ENCODE measurements around the gene FAM53C. TPM values are rescaled to one million over a fixed set of nuclear protein-coding genes. Genes with fewer than 3 reads are reported as not detected.
A peak's percentile ranks its signal among the peaks of the same experiment; 100 is the strongest.

The FAM53C gene
- polyA plus RNA-seq (2011; rRNA removed) (30.1 and 31.3 TPM in 2 replicates), polyA minus RNA-seq (2011; rRNA and poly(A)+ RNA removed) (29.2 and 50.4 TPM in 2 replicates)

DNA sequence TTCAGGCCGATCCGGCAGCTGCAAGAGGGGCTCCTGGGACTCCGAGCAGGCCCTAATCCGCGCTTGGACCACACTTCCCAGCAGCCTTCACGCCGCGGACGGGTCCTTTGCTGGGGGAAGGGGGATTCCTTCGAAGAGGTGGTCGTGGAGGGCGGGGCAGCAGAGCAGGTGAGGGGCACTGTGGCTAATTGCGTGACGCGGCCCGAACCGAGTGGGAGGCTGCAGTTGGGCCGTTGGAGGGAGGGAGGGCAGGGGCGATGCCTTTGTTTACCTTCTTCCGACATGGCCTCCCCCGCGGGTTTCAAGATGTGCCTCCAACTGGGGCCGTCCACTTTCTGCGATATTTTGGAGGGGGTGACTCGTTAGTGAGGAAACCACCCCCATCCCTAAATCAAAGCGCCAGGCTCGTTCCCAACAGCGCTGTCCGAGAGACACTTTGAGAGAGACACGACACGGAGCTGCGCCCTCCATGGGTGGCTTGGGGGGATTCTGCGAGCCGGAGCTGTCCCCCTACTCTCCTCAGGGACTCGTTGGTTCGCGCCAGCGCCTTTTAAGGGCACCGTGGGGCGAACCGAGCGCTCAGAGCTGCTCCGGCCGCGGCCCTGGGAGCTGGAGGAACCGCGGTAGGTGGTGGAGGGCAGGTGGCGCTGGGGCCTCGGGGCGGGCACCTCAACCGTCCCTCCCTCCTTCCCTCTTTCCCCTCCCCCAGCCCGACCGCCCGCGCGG, at the start of gene FAM53C:
Gene FAM53C, plus strand, starts transcription at position 582 of the 726 bp plus-strand sequence. CDS start 3,070 bp downstream, outside the sequence.
- POLR2A ChIA-PET = interaction anchor here (0.5 to 0.8 kb wide), 3 partner anchors 13 to 711 kb away, joined by 3 to 19 read pairs (median 3); no protein-coding TSS in a partner anchor

DNA sequence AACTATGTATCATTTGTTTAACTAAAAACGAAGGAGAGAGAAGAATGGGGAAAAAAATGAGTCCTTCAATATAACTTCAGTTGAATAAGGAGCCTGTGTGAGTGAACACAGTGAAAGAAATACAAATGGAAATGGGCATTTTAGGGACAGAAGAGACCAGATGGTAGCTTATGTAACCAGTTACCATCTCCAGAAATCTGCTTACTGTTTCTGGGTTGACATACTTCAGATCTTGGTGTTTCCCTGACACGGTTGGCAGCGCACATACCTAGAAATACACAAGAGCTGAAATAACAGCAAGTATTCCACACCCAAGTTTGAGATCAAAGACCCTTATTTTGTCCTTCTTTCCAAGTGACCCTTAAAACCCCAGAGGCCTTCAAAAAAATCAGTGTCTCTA, 48.8 kb upstream of the FAM53C start:
- ChIA-PET CTCF (interaction anchor here (0.5 to 0.7 kb wide), 2 partner anchors 17 to 70 kb away, joined by 3 read pairs; no protein-coding TSS in a partner anchor), POLR2A (no interaction called here)
- Histone ChIP-seq H3K4me3 (ENCODE audit: low read depth, low read length) (no peak overlapping the region), H3K27me3 (ENCODE audit: control insufficient read depth, insufficient read depth, low read length) (no peaks in the 10 kb centered on the region), H3K36me3 (ENCODE audit: control insufficient read depth, insufficient read depth, low read length) (peaks cover 2% of the 10 kb centered on the region; the same call in 1 of the 2 replicates)
- TF ChIP-seq, protein P1, sequence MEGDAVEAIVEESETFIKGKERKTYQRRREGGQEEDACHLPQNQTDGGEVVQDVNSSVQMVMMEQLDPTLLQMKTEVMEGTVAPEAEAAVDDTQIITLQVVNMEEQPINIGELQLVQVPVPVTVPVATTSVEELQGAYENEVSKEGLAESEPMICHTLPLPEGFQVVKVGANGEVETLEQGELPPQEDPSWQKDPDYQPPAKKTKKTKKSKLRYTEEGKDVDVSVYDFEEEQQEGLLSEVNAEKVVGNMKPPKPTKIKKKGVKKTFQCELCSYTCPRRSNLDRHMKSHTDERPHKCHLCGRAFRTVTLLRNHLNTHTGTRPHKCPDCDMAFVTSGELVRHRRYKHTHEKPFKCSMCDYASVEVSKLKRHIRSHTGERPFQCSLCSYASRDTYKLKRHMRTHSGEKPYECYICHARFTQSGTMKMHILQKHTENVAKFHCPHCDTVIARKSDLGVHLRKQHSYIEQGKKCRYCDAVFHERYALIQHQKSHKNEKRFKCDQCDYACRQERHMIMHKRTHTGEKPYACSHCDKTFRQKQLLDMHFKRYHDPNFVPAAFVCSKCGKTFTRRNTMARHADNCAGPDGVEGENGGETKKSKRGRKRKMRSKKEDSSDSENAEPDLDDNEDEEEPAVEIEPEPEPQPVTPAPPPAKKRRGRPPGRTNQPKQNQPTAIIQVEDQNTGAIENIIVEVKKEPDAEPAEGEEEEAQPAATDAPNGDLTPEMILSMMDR (IDR thresholded peaks at IDR 0.05; ENCODE audit: insufficient read depth, low read depth, low read length) = no peak
- DNase-seq (ENCODE audit: low read depth) = no peak

More for the DNA sequence above, at the start of gene FAM53C:
- CTCF ChIA-PET = interaction anchor here (8.9 kb wide), 1 partner anchor 15 kb away, joined by 118 read pairs; the partner anchor contains the start of gene KDM3B
- H3K4me3 ChIP-seq (ENCODE audit: low read depth, low read length) = peak within 1 kb of the TSS; percentile 77
- TF ChIP-seq, protein P1 (IDR thresholded peaks at IDR 0.05; ENCODE audit: insufficient read depth, low read depth, low read length) = no peak
- H3K36me3 ChIP-seq (ENCODE audit: control insufficient read depth, insufficient read depth, low read length) = peaks cover 3% of the 10 kb centered on the region; the same call in 1 of the 2 replicates
- peak; percentile 59 for DNase-seq (ENCODE audit: low read depth)
- no peaks in the 10 kb centered on the region for H3K27me3 ChIP-seq (ENCODE audit: control insufficient read depth, insufficient read depth, low read length)

DNA sequence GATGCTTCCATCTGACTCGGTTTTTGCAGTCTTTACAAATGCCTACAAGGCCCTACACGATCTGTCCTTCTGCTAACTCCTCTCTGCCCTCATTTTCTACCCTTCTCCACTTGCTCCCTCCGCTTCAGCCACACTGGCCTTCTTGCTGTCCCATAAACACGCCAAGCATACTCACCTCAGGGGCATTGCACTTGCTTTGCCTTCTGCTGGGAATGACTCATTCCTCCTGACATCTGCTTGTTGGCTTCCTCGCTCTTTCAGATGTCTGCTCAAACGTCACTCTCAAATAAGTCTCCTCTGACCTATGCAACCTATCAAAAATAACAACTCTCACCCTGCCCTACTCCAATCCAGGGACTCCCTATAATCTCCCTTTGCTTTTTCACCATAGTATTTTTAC, 34.7 kb upstream of the FAM53C start:
- H3K4me3 ChIP-seq (ENCODE audit: low read depth, low read length) = no peak overlapping the region
- H3K36me3 ChIP-seq (ENCODE audit: control insufficient read depth, insufficient read depth, low read length) = no peaks in the 10 kb centered on the region
- no peaks in the 10 kb centered on the region for H3K27me3 ChIP-seq (ENCODE audit: control insufficient read depth, insufficient read depth, low read length)
- TF ChIP-seq, protein P1 (IDR thresholded peaks at IDR 0.05; ENCODE audit: insufficient read depth, low read depth, low read length) = no peak
- CTCF ChIA-PET = interaction anchor here (2.0 kb wide), 1 partner anchor 20 kb away, joined by 6 read pairs; no protein-coding TSS in a partner anchor
- DNase-seq (ENCODE audit: low read depth) = no peak
- POLR2A ChIA-PET = no interaction called here

DNA sequence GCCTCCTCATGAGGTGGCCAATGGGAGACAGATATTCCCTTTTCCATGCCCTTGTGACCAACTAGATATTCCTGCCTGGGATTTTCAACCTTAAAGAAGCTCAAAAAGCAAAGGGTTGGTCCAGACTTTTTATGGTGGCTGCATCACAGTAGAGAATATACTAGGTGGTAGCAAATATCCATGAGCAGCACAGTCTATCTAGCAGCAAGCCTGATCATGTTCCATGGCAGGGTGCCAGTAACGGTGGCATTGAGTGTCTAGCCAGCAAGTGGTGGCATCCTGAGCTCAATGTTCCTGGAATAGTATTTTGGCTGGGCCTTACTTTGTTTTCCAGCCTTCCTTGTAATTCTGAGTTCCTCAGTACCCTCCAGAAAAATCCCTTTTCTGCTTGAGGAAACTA, 32.3 kb upstream of the FAM53C start:
- TF ChIP-seq, protein P1 (IDR thresholded peaks at IDR 0.05; ENCODE audit: insufficient read depth, low read depth, low read length) = no peak
- Histone ChIP-seq H3K4me3 (ENCODE audit: low read depth, low read length) (no peak overlapping the region), H3K27me3 (ENCODE audit: control insufficient read depth, insufficient read depth, low read length) (no peaks in the 10 kb centered on the region), H3K36me3 (ENCODE audit: control insufficient read depth, insufficient read depth, low read length) (no peaks in the 10 kb centered on the region)
- DNase-seq (ENCODE audit: low read depth) = no peak
- POLR2A ChIA-PET = no interaction called here
- CTCF ChIA-PET = no interaction called here

DNA sequence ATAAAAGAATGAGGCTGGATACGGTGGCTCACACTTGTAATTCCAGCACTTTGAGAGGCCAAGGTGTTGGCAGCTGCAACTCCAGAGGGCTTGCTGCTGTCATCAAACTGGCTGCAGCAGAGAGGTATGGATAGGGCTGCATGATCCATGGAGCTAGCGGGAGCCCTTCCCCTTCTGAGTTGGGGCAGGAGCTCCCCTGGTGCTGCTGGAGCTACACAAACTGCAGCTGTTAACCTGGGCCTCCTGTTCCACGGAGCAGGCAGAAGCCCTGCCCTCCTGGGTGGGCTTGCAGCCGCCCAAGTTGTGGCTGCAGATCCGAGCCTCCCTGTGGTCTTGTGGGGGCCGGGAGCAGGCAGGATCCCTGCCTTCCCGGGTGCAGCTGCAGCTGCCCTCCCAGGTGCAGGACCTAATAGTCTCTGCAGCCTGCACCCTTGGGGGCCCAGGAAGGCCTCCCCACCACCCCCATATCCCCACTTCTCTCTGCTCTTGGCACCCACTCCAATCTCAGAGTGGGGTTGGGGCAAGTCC, 22.3 kb upstream of the FAM53C start:
- H3K4me3 ChIP-seq (ENCODE audit: low read depth, low read length) = no peak overlapping the region
- DNase-seq (ENCODE audit: low read depth) = no peak
- no peaks in the 10 kb centered on the region for H3K36me3 ChIP-seq (ENCODE audit: control insufficient read depth, insufficient read depth, low read length)
- ChIA-PET CTCF (no interaction called here), POLR2A (no interaction called here)
- TF ChIP-seq, protein P1 (IDR thresholded peaks at IDR 0.05; ENCODE audit: insufficient read depth, low read depth, low read length) = no peak
- H3K27me3 ChIP-seq (ENCODE audit: control insufficient read depth, insufficient read depth, low read length) = no peaks in the 10 kb centered on the region

Measured in BJ (cell line).